Right renal pelvis (tissue), 4 donors: ENCODE data around the gene LRRC38. TPM values are rescaled to one million over a fixed set of nuclear protein-coding genes. Genes with fewer than 3 reads are reported as not detected.
"Not testable (repeated sequence)": the region's sequence is repeated elsewhere in the genome, so short reads cannot be mapped to it uniquely, and the experiment has no call there.

ENCODE experiments used
- DNase-seq, 4 donors: peaks; one replicate each; pipeline ENCODE4 v3.0.0-alpha.2; 2013; ENCODE audit warnings: low read depth in 4 of 4, low spot score in 3 of 4, missing footprints in 1 of 4
- polyA plus RNA-seq, 4 donors: library from polyadenylated mRNA; unstranded; fragments of 120-200 nt; gene quantifications; one replicate each; pipeline ENCODE4 v1.2.1, GENCODE V29; 2013; ENCODE audit not compliant: insufficient read length in 4 of 4

LRRC38 gene
- polyA plus RNA-seq: under 1 TPM in 1 of 4 donors, not detected in 3; 0.25 TPM

GRCh38 chr1:13513895-13514546 is at the start of gene LRRC38:
Gene LRRC38, minus strand, starts transcription at chr1:13514003. Its CDS starts 410 bp downstream, at chr1:13513593.
- DNase-seq: no peak

- DNase-seq: not testable (repeated sequence)
Measured at GRCh38 chr1:13562981-13563380, 49.2 kb upstream of the LRRC38 start.

GRCh38 chr1:13560541-13560940 is 46.7 kb upstream of the LRRC38 start:
- no peak for DNase-seq

GRCh38 chr1:13556224-13556764 is 42.5 kb upstream of the LRRC38 start:
- no peak for DNase-seq

- no peak for DNase-seq
Measured at GRCh38 chr1:13554798-13555197, 41.0 kb upstream of the LRRC38 start.

GRCh38 chr1:13550663-13551062 is 36.9 kb upstream of the LRRC38 start:
- DNase-seq: no peak

GRCh38 chr1:13549521-13549920 is 35.7 kb upstream of the LRRC38 start:
- no peak for DNase-seq

- DNase-seq: no peak
Measured at GRCh38 chr1:13549021-13549420, 35.2 kb upstream of the LRRC38 start.

- DNase-seq: no peak
Measured at GRCh38 chr1:13548281-13548680, 34.5 kb upstream of the LRRC38 start.

GRCh38 chr1:13546791-13547190 is 33.0 kb upstream of the LRRC38 start:
- DNase-seq: no peak

GRCh38 chr1:13544221-13544556 is 30.4 kb upstream of the LRRC38 start:
- no peak for DNase-seq

- peak in 3 of 4 donors; percentile 20 to 38 (median 29) for DNase-seq
Measured at GRCh38 chr1:13543451-13544220, 29.8 kb upstream of the LRRC38 start.

- DNase-seq: no peak
Measured at GRCh38 chr1:13541435-13542215, 27.8 kb upstream of the LRRC38 start.

- no peak for DNase-seq
Measured at GRCh38 chr1:13540866-13541265, 27.1 kb upstream of the LRRC38 start.

- no peak for DNase-seq
Measured at GRCh38 chr1:13539683-13540082, 25.9 kb upstream of the LRRC38 start.

- no peak for DNase-seq
Measured at GRCh38 chr1:13538832-13539231, 25.0 kb upstream of the LRRC38 start.

- DNase-seq: no peak
Measured at GRCh38 chr1:13536571-13536970, 22.8 kb upstream of the LRRC38 start.

- no peak for DNase-seq
Measured at GRCh38 chr1:13535227-13535626, 21.4 kb upstream of the LRRC38 start.

GRCh38 chr1:13528320-13528719 is 14.5 kb upstream of the LRRC38 start:
- no peak for DNase-seq

- no peak for DNase-seq
Measured at GRCh38 chr1:13523780-13524477, 10.1 kb upstream of the LRRC38 start.

- DNase-seq: no peak
Measured at GRCh38 chr1:13520985-13521384, 7.2 kb upstream of the LRRC38 start.
